GM12873 (cell line): ENCODE measurements around the gene KCNMB3.

Source experiments
- TF ChIP-seq, protein P1 (sequence below): IDR thresholded peaks from 2 replicates; pipeline ENCODE4 v1.5.1; 2012; ENCODE audit warnings: low read depth, mild to moderate bottlenecking, moderate library complexity, low read length, control low read depth; ENCODE audit not compliant: insufficient read depth; ENCODE audit errors: missing control alignments

KCNMB3 gene

DNA sequence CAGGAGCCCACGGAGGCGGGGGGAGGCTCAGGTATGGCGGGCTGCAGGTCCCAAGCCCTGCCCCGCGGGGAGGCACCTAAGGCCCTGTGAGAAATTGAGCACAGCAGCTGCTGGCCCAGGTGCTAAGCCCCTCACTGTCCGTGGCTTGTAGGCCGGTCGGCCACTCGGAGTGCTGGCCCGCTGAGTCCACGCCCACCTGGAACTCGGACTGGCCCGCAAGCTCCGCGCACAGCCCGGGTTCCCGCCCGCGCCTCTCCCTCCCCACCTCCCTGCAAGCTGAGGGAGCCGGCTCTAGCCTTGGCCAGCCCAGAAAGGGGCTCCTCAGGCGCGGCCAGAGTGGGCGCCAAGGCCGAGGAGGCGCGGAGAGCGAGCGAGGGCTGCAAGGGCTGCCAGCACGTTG is 12.2 kb upstream of the KCNMB3 start:
- TF ChIP-seq, protein P1, sequence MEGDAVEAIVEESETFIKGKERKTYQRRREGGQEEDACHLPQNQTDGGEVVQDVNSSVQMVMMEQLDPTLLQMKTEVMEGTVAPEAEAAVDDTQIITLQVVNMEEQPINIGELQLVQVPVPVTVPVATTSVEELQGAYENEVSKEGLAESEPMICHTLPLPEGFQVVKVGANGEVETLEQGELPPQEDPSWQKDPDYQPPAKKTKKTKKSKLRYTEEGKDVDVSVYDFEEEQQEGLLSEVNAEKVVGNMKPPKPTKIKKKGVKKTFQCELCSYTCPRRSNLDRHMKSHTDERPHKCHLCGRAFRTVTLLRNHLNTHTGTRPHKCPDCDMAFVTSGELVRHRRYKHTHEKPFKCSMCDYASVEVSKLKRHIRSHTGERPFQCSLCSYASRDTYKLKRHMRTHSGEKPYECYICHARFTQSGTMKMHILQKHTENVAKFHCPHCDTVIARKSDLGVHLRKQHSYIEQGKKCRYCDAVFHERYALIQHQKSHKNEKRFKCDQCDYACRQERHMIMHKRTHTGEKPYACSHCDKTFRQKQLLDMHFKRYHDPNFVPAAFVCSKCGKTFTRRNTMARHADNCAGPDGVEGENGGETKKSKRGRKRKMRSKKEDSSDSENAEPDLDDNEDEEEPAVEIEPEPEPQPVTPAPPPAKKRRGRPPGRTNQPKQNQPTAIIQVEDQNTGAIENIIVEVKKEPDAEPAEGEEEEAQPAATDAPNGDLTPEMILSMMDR: no peak

DNA sequence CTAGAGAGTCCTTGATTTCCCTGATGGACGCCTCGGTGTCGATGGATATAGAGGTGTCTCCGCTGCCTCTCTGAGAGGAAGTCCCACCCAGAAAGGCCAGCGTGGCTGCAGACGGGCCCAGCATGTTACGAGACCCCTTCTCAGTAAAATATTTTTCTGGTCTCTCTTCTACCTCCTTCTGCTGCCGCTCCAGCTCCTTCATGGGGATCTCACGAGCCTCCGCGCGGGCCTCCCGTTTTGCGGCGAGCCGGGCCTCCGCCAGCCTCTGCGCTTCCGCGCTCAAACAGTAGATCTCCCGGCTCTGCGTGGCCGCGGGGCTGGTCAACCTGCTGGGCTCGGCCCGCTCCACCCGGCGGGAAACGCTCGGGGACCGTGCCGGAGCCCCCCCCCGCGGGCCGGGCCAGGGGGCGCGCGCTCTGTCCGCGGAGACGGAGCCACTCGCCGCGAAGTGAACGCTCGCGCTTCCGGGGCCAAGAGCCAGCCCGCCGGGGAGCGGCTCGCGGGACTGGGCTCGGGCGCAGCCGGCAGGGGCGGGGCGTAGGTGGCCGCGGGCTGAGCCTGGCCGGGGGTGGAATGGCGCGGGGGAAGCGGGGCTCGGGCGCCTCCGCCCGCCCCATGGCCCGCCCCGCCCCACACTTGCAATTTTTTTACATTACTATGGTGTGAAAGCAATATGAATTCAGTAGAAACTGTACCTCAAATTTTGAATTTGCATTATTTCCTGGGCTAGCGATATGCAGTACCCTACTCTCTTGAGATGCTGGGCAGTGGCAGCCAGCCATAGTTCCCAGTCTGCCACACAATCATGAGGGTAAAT is 10.2 kb upstream of the KCNMB3 start:
- TF ChIP-seq, protein P1: no peak

DNA sequence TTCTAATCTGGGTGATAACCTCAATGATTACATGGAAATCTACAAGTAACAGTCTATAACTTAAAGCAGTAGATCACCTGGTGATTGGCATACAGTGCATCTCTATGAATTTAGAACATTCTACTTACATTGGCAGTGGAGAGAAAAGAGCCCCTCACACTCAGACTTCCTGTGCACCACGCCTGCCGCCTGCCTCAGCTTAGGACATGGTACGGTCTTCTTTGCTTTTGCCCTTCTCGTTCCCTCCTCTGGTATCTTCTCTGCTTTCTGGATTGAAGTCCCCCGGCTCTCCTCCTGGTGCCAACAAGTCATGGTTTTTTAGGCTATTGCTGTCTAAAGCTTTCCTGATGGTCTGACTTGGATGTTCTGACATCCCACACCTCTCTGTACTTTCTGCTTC is 7.9 kb upstream of the KCNMB3 start:
- TF ChIP-seq, protein P1: no peak

DNA sequence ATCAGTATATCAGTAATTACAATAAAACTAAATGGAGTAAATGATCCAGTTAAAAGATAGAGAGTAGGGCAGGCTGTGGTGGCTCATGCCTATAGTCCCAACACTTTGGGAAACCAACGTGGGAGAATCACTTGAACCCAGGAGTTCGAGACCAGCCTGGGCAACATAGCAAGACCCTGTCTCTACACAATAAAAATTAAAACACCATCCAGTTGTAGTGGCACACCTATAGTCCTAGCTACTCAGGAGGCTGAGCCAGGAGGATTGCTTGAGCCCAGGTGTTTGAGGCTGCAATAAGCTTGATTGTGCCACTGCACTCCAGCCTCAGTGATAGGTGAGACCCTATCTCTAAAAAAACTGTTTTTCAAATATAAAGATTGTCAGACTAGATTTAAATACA is 5.9 kb upstream of the KCNMB3 start:
- TF ChIP-seq, protein P1: no peak

DNA sequence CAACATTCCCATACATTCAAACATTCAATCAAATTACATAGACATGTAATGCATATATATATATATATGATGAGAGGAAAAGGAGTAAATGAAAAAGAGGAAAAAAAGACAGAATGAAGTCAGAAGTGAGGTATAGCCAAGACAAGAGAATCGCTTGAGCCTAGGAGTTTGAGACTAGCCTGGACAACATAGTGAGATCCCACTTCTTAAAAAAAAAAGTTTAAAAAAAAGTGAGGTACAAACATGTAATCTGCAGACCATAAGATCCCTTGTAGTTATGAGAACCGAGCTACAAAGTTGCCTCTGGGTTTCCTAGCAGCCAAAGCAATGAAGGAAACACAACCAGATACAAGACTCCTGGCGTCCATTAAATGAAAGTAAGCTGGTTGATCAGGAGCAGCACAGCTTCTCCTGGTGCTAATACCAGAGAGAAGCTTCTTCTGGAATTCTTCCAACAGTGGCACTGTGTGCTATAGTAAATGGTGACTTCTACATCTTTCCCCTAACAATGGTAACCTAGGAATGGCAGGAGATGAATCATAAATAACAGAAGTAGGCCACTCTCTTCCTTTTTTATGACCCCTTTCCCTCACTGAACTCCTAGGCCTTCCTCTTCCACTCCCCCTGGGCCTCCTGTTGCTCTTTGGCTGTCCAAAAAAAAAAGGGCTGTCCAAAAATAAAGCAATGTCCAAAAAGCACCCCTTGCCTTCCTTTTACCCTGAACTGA is 3.5 kb downstream of the KCNMB3 start:
- TF ChIP-seq, protein P1: no peak

DNA sequence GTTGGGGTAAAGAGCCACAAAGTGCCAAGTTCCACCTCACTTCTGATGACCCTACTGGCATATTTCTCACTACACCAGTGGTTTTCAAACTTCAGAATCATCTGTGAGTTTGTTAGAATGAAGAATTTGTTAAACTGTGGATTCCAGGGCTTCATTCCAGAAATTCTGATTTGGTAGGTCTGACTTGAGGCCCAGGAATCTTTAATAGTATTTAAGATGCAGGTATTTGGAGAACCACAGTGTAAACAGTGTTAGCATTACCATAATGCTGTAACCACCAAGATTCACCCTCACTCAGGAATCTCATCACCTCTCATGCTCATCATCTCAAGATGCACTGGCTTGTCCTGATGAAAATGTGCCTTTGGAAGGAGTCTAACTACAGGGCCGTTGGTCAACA is 6.0 kb downstream of the KCNMB3 start:
- TF ChIP-seq, protein P1: no peak

DNA sequence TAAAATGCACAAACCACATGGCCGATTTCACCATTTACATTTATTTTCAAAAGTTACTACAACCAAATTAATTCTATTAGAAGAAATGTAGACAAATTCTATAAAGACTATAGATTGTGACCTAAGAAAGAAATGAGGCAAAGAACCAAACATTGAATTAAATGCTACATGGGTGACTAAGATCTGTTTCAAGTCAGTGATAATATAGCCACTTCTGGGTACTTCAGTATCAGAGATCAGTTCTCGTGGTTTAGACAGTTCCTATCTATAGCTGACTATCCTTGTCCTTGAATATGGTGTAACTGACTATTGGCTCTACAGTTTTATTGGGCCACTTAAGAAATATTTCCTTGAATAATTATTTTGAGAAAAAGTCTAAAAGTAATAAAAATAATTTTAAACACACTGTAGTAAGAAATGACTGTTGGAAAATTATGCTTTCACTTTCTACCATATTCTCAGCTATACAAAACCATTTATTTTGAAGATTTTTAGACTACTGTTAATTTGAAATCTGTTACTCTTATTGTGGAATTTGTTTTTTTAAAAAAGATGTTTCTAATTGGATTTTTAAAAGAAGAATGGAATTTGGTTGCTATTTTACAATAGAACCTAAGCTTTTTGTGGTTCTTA is 14.1 kb downstream of the KCNMB3 start:
- TF ChIP-seq, protein P1: no peak
